HG03175 (cell line): Measurements from ENCODE around the gene TMEM231.
"Not testable (repeated sequence)": the region's sequence is repeated elsewhere in the genome, so short reads cannot be mapped to it uniquely, and the experiment has no call there.

Source experiments
- ATAC-seq: cut with Tn5 transposase; IDR thresholded peaks from one replicate; pipeline ENCODE4 v1.9.1; 2021; ENCODE audit warnings: mild to moderate bottlenecking, moderate library complexity; ENCODE audit not compliant: unreplicated experiment

The TMEM231 gene

DNA sequence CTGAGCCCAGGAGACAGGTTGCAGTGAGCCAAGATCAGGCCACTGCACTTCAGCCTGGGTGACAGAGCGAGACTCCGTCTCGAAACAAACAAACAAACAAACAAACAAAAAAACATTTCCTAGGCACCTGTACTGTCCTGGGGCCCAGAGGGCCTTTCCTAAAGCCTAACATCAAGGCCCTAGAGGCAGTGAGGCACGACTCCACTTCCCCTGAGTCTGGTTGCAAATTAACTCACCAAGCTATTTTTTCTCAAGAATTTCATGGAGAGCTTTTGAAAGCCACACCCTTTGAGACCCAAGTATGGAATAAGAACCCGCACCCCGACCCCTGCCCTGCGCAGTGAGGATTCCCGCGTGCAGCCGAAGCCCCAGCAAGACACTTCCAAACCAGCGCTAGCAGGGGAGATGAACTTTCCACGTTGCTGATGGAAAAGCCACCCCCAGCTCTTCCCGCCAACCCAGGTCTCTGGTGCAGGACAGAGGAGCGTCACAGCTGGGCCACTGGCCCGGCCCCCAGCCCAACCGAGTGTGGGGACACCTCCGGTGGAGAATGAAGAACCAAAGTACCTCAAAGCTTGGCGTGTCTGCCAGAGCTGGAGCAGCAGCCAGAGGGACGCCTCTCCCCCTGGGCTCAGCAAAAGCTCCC lies 21.4 kb downstream of the TMEM231 start:
- ATAC-seq = no peak

DNA sequence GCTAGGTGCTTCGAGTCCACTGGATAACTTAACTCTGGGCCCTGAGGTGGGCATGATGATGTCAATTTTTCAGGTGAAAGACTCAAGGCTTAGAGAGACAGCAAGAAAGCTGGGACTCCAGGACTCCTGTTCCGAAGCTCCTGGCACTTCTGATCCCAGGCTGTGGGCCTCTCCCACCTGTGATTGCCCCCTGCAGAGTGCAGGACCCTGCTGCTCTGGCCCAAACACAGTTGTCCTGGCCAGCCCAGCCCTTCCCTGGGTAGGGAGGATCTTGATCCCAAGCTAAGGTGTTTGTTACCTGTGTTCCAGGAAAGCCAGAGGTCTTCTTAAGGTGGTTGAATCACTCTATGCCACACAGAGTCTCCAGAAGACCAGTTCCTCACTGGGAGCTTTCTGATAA lies 23.3 kb downstream of the TMEM231 start:
- ATAC-seq = no peak

DNA sequence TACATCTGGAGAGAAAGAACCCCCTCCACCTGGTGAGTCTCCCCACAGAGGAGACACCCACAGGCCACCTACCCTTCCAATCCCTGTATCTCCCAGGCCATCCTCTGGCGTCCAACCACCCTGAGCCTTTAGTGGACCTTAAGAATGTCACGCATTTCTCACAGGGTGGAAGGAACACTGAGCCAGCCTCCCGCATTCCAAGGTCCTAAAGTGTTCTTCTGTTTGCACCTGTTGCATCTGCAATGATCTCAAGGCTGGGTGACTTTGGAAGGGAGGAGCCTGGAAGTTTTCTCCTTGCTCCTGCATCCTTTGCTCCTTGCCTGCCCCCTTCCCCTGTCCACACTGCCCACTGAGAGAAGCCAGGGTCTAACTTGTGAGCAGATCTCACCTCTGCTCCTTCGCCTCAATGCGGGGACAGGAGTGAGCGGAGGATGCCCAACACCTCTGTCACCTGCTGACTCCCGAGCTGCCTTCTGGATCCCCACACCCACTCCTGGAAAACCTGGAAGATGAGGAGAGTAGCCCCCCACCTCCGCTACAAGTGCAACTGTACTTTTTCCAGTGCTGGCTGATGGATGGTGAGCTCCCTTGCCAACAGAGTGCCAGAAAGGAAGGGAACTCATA lies 23.8 kb downstream of the TMEM231 start:
- ATAC-seq = no peak

DNA sequence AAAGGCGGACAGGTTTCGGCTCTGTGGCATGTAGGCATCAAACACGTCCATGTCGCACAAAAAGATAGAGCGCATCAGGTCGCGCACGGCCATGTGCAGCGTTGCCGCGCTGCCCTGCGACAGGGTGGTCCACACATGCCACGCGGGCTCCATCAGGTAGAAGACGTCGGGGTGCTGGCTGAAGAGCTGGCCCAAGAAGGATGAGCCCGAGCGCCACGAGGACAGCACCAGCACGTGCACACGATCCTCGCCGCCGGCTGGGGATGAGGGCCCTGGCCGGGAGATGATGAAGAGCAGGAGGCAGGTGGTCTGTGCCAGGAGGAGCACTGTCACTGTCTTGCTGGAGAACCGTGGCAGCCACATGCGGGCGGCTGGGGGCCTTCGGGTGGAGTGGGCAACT lies 26.1 kb downstream of the TMEM231 start:
- no peak for ATAC-seq

DNA sequence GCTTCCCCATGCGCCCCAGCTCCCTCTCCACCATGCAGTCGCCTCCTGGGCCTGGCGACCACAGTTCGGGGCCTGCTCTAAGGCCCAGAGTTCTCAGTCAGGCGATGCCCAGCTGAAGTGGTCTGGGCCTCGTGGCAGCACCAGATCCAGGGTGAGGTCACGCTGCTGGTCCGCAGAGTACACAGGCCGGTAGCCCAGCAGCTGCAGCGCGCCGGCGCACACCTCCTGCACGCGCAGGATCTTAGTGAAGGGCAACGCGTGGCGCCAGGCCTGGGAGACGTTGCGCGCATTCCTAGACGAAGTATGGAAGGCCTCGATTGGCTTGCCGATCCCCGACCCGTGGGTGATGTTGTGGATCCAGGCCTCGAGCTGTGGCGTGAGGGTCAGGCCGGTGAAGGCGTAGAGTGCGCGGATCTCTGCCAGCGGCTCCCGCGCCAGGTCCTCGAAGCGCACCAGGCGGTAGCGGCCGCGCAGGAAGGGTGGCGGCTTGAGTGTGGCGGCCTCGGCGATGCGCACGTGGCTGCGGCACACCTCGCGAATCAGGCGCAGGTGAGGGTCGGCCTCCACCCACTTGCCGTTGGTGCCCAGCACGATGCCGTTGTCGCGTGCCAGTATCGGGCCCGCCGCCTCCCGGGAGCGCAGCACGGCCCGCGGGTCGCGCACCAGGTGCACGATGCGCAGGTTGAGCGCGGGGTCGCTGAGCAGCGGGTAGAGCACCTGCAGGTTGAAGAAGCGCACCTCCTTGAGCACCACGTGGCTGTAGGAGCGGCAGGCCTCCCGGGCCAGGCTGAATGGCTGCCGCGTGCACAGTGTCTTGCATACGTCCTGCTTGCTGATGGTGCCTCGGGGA lies 26.8 kb downstream of the TMEM231 start:
- ATAC-seq = no peak

DNA sequence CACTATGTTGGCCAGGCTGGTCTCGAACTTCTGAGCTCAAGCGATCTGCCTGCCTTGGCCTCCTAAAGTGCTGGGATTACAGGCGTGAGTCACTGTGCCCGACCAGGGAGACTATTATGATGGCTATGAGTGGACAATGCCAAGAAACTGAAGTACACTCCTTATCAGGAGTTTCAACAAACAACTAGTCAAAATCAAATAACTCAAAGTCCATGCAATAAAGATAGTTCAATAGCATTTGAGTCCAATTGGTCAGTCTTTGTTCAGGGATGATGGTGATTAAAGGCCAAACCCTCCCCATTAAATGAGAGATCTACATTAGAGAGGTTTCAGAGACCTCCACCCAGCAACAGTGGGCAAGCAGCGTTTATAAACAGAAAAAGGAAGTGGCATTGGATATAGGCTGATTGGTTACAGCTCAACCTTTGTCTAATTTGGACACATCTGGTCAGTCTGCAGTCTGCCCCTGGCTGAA lies 28.2 kb downstream of the TMEM231 start:
- no peak for ATAC-seq

DNA sequence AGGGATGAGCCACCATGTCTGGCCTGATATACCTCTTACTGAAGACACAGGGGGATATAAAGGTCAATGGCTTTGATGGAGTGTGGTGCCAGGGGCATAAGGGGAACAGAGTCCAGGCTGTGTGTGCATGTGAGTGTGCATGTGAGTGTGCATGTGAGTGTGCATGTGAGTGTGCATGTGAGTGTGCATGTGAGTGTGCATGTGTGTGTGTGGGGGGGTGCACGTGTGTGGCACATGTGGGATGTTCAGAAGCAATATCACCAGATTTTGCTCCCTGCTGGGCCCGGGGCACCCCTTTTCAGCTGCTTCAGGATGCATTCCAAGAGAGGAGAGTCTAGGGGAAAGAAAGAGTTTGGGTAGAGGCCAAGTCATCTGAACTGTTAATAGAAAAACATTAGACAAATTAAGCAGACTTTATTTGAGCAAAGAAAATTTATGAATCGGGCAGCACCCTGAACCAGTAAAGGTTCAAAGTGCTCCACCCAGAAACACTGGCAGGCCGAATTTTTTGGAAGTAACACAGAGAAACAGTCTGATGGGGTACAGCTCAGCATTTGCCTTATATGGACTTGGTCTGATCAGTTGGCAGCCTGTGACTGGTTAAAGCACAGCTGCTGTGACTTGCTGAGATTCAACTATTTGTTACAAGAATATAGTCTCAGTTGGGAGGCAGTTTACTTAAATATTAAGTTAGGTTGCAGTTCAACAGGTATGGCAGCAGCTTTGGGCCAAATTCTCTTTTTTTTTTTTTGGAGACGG lies 29.8 kb downstream of the TMEM231 start:
- no peak for ATAC-seq

DNA sequence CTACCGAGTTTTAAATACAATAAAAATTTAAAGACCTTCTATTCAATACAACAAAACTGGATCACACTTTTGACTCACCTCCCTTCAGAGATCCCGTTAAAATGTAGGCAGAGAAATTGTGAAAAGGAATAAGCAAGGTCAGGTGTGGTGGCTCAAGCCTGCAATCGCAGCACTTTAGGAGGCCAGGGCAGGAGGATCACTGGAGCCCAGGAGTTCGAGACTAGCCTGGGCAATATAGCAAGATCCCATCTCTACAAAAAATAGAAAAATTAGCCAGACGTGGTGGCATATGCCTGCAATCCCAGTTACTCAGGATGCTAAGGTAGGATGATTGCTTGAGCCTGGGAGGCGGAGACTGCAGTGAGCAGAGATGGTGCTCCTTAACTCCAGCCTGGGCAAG lies 36.9 kb downstream of the TMEM231 start:
- ATAC-seq = no peak

DNA sequence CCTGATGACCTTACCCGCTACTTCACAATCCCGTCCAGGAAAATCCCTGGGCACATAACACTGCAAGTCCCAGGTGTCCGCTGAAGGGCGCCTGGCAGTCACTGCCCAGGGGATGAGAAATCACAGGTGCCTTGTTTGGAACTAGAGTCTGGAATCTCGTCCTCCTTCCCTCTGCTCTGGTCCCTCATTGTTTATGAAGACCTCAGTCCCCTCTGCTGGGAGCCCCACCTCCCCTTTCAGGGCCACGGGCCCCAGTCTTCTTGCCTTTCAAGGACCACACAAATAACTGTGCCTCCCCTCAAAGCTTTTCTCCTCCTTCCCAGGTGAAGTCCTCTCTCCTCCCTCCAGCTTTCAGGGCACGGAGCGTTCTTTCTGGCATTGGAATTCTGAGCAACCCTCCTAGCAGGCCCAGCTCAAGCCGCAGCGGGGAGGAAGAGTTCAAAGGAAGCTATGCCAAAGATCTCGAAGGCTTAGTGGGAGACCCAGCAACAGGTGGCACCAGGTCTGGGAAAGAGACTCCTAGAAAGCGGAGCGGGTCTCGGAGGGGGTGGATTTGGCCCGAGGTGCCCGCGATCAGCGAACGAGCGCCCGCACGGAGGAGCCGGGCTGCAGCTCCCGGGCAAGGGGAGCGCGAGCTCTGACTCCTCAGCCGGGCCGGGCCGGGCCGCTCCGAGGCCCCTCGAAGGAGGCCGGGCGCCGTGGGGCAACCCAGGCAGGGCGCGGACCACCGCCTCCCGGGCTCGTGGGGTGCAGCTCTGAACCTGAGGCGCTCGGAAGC lies 39.7 kb downstream of the TMEM231 start:
- ATAC-seq = peak; percentile 31

DNA sequence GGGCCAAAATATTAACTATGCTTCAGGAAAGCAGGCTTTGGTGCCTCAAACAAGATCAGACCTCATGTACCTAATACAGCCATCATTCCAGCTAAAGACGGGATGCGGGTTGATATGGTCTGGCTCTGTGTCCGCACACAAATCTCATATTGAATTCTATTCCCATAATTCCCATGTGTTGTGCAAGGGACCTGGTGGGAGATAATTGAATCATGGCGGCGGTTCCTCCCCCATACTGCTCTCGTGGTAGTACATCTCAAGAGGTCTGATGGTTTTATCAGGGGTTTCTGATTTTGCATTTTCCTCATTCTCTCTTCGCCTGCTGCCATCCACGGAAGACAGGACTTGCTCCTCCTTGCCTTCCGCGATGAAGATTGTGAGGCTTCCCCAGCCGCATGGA lies 41.8 kb downstream of the TMEM231 start:
- ATAC-seq = no peak

DNA sequence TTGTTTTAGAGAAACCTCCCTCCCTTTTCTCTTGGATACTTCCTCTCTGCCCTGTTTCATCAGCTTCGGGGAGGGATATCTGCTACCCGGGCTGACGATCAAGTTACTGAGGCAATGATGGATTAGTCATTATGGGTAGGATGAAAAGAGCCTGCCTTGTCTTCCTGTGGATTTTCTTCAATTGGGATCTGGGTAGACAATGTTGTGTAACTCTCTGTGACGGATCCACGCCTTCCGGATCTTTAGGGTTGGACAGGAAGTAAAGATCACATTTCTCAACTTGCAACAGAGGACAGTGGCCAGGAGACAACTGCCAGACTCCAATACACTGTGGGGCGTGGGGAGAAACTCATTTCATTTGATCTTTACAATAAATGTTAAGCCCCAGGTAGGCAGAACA lies 49.5 kb downstream of the TMEM231 start:
- no peak for ATAC-seq

DNA sequence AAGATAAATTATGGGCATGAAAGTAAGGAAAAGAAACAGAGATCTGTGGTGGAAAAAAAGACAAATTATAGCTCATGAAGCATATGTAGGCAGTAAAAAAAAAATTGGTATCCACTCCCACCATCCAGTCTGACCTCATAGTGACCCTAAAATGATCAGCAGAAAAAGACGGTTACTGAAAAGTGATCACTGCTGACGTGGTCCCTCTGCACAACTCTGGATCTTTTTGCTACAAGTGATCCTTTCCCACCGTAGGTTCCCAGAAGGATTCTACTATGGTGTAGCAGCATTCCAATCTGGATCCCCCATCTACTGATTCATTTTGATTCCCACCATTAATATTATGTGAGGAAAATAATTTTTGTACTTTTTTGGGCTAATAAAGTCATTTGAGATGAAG lies 49.9 kb downstream of the TMEM231 start:
- ATAC-seq = no peak

DNA sequence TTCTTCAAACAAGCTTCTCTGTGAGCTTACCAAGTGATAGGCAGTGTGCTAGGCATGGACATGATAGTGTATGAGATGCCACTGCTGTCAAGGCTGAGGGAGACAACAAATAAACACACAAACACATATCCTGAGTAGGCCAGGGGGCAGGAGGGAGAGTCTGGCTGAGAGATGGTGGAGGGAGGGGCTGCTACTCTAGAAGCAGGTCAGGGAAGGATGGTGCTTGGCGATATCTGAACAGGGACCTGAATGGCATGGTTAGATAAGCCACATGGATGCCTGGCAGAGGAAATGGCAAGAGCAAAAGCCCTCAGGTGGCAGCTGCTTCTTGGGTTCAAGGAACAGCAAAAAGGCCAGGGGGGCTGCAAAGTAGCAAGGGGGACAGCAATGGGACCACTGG lies 52.3 kb downstream of the TMEM231 start:
- no peak for ATAC-seq

DNA sequence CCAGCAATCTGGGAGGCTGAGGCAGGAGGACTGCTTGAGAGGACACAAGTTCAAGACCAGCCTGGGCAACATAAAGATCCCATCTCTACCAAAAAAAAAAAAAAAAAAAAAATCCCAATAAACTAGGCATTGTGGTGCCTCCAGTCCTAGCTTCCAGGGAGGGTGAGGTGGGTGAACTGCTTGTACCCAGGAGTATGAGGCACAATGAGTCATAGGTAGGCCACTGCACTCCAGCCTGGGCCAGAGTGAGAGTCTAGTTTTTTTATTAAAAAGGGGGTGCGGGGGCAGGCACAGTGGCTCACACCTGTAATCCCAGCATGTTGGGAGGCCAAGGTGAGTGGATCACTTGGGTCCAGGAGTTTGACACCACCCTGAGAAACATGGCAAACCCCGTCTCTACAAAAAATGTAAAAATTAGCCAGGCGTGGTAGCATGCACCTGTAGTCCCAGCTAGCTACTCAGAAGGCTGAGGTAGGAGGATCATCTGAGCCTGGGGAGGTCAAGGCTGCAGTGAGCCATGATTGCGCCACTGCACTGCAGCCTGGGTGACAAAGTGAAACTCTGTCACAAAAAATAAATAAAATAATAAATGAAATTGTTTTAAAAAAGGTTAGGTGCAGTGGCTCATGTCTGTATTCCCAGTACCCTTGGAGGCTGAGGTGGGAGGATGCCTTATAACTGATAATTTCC lies 53.0 kb downstream of the TMEM231 start:
- ATAC-seq = no peak

DNA sequence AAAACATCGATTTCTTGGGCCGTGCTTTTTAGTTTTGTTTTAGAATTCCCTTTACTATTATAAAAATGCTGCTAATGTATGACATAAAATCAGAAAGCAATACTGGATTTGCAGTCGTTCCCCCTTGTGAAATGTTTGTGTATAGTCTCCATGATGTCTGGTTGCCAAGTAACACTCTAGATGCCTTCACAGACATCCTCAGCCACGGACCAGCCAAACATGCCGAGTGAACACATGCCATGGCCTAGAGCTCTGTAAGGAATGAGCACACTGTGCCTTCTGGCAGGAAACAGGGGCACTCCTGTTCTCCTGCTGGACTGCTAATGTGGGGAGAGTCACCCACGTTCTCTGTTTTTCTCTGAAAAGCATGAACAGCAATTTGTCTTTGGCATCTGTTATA lies 54.2 kb downstream of the TMEM231 start:
- ATAC-seq = not testable (repeated sequence)

DNA sequence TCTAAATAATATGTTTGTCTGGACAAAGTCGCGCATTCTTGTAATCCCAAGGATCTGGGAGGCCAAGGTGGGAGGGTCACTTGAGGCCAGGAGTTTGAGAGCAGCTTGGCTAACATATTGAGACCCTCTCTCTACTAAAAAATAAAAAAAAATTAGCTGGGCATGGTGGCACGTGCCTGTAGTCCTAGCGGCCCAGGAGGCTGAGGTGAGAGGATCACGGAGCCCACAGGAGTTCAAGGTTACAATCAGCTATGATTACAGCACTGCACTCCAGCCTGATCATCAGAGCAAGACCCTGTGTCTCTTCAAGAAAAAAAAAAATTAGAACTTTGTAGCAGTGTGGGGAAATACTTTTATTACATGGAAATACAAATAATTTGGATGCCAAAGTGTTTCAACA lies 54.7 kb downstream of the TMEM231 start:
- ATAC-seq = no peak

DNA sequence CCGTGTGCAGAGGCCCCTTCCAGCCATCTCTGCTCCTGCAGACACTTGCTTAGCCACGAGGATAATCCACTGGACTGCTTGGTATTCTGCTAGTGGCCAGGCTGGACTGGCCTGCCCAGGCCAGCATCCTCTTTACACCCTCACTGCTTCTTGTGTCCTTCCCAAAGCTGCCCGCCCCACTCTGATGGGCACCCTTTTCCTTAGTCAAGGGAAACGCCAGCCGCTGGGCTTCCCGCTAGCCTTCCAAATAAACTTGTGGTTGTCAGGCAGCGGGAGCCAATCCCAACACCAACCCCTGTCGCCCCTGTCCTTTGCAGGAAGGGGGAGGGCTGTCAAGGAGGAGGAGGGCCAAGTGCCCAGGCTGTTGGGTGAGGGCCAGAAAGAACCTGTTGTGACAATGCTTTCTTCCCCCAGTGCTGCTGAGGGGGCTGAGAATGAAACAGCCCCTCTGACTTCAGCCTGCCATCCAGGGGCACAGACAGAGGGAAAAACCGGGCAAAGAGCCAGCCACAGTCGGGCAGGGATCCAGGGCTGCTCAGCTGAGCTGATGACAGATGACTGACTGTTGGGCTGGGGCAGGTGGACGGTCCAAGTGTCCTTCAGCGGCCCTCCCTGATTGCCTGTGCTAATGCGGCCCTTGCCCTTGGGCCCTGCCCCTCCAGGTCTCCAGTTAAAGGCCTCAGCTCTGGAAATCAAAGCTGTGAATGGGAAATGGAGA lies 57.3 kb downstream of the TMEM231 start:
- not testable (repeated sequence) for ATAC-seq

DNA sequence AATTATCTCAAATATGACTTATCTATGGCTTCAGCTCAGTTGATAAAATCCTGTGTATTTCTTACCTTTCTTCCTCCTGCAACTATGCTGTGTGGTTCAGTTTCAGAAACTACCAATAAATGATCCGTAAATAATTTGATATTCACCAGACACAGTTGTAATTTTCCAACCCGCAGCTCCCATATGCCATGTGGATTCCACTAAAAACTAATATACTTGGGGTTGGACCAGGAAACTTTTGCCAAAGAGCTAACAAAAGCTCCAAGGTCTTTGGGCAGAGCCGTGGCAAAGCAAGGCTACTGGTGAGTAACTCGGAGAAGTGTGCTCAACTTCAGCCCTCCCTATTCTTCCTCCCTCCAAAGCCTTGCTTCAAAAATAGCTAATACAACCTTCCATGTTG lies 58.5 kb downstream of the TMEM231 start:
- ATAC-seq = no peak

DNA sequence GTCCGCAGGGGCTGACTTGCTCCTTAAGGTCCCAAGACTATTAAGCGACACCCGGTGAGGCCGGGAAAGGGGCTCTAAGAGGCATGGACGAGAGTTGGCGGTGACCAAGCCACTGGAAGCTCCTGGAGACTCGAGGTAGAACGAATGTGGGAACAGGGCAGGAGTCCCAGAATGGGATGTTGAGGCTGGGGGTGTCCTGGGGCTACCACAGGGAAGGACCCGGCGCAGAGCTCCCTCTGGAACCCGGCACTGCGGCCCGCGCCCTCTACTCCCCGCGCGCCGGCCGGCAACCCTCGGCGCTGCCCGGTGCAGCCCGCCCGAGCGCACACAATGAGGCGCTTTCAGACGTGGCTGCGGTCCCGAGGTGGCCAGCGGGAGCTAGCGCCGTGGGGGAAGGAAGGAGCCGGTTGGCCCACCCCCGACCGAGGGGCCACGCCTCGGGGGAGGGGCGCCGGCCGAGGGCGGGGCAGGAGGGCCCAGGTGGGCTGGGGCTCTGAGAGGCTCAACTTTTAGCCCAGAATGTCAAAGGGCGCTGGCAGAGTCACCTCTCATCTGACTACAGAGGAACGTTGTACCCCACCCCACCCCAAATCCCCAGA lies 60.9 kb downstream of the TMEM231 start, which contains the start of gene CHST6:
Gene CHST6, minus strand, starts transcription at position 366 of the 599 bp plus-strand sequence. CDS start 15,613 bp downstream, outside the sequence.
- ATAC-seq = peak; percentile 63
